Endothelial cell of umbilical vein (primary cell): ENCODE measurements around the gene ESRRB. TPM values are rescaled to one million over a fixed set of nuclear protein-coding genes. Genes with fewer than 3 reads are reported as not detected.

Experiments used
- BruUV-seq: library from RNA; stranded (reverse); fragments of 400-500 nt; replicated peaks from 2 replicates; lab custom pipeline; 2021; lab: Mats Ljungman, UMichigan
- CTCF ChIA-PET: fragments of 300-600, 350-600 bp; sonication (Branson Sonifier 250); formaldehyde crosslinking; loops from one replicate; lab custom pipeline; 2021; ENCODE audit warnings: antibody characterized with exemption, inconsistent platforms; lab: Charles Lee
- POLR2A ChIA-PET: fragments of 300-600, 350-600 bp; sonication (Branson Sonifier 250); formaldehyde crosslinking; loops from one replicate; lab custom pipeline; 2021; ENCODE audit warnings: antibody characterized with exemption, inconsistent platforms; lab: Charles Lee
- DNase-seq: peaks from one replicate; pipeline ENCODE4 v3.0.0-alpha.2; 2011; ENCODE audit warnings: low read depth, low spot score
- FAIRE-seq: peaks from 2 replicates; lab custom pipeline; 2011; peaks lifted over from hg19 to GRCh38; lab: Jason Lieb, UNC
- H2AFZ ChIP-seq: 2 replicates; pipeline ENCODE4 v1.6.0; 2012; ENCODE audit warnings: low read depth, low read length, control low read depth, inconsistent platforms
- H3K27ac ChIP-seq: 2 replicates; pipeline ENCODE4 v1.5.1; 2011; ENCODE audit warnings: low read depth, mild to moderate bottlenecking, control low read depth, low read length, moderate library complexity; ENCODE audit not compliant: insufficient read depth
- H3K27me3 ChIP-seq, 2 experiments: 2 replicates each; pipeline versions ENCODE4 v1.6.0 to v1.6.1; 2011; ENCODE audit warnings: low read length in 2 of 2, mixed read lengths in 1 of 2; ENCODE audit not compliant: control insufficient read depth in 2 of 2, insufficient read depth in 2 of 2
- H3K36me3 ChIP-seq, 2 experiments: 2 replicates in 1 of 2; 3 replicates in 1 of 2; pipeline ENCODE4 v1.5.1; 2011; ENCODE audit warnings: low read length in 2 of 2, mild to moderate bottlenecking in 1 of 2, moderate library complexity in 1 of 2; ENCODE audit not compliant: control insufficient read depth in 2 of 2, insufficient read depth in 2 of 2; ENCODE audit errors: extremely low read depth in 1 of 2
- H3K4me1 ChIP-seq: 3 replicates; pipeline ENCODE4 v1.5.1; 2011; ENCODE audit warnings: mild to moderate bottlenecking, low read length; ENCODE audit not compliant: control insufficient read depth, insufficient read depth; ENCODE audit errors: extremely low read depth
- H3K4me2 ChIP-seq: 2 replicates; pipeline ENCODE4 v1.6.1; 2011; ENCODE audit warnings: low read length, control low read depth, mixed read lengths; ENCODE audit not compliant: insufficient read depth
- H3K4me3 ChIP-seq, 3 experiments: fragments of 200-600 bp in 1 of 3; sonication (generic), shearing (Covaris generic) in 1 of 3; replicated peaks in 1 of 3; 2 replicates each; pipeline ENCODE4 v1.5.1; 2011 to 2016; ENCODE audit warnings: control low read depth in 3 of 3, low read length in 3 of 3, mild to moderate bottlenecking in 2 of 3, inconsistent platforms in 1 of 3, low read depth in 1 of 3, moderate library complexity in 1 of 3; ENCODE audit not compliant: insufficient read depth in 1 of 3
- H3K79me2 ChIP-seq: 2 replicates; pipeline ENCODE4 v1.6.0; 2012; ENCODE audit warnings: low read length, inconsistent platforms; ENCODE audit not compliant: control insufficient read depth, insufficient read depth
- H3K9ac ChIP-seq: replicated peaks from 2 replicates; pipeline ENCODE3; 2011; ENCODE audit warnings: low read length, control low read depth; ENCODE audit not compliant: insufficient read depth; ENCODE audit errors: extremely low read depth
- H3K9me1 ChIP-seq: replicated peaks from 3 replicates; pipeline ENCODE4 v1.6.0; 2011; ENCODE audit warnings: mild to moderate bottlenecking, low read length; ENCODE audit not compliant: control insufficient read depth, insufficient read depth; ENCODE audit errors: extremely low read depth
- H3K9me3 ChIP-seq: replicated peaks from 2 replicates; pipeline ENCODE4 v1.5.1; 2012; ENCODE audit warnings: low read length, inconsistent platforms; ENCODE audit not compliant: control insufficient read depth, insufficient read depth
- H4K20me1 ChIP-seq: replicated peaks from 2 replicates; pipeline ENCODE3; 2011; ENCODE audit warnings: mild to moderate bottlenecking, low read length; ENCODE audit not compliant: control insufficient read depth, insufficient read depth; ENCODE audit errors: extremely low read depth
- EZH2 ChIP-seq: IDR thresholded peaks from 2 replicates; pipeline ENCODE4 v1.6.1; 2012; ENCODE audit warnings: borderline replicate concordance, low read depth, mild to moderate bottlenecking, moderate library complexity, low read length, inconsistent platforms; ENCODE audit not compliant: severe bottlenecking
- FOS ChIP-seq: IDR thresholded peaks from 2 replicates; pipeline ENCODE4 v1.6.1; 2011; ENCODE audit warnings: mild to moderate bottlenecking, low read length, moderate library complexity, borderline replicate concordance; ENCODE audit not compliant: insufficient read depth
- GATA2 ChIP-seq: IDR thresholded peaks from 2 replicates; pipeline ENCODE4 v1.7.0; 2011; ENCODE audit warnings: low read depth, mild to moderate bottlenecking, moderate library complexity, mixed read lengths, low read length; ENCODE audit not compliant: insufficient read length, insufficient read depth
- JUN ChIP-seq: IDR thresholded peaks from 2 replicates; pipeline ENCODE4 v1.6.1; 2011; ENCODE audit warnings: borderline replicate concordance, low read depth; ENCODE audit not compliant: insufficient read length, insufficient read depth
- MYC ChIP-seq: IDR thresholded peaks from one replicate; pipeline ENCODE4 v1.6.1; 2011; ENCODE audit warnings: mild to moderate bottlenecking, low read depth, low read length
- POLR2A ChIP-seq: IDR thresholded peaks from 2 replicates; pipeline ENCODE4 v1.6.1; 2012; ENCODE audit warnings: low read depth, mild to moderate bottlenecking, control low read depth, low read length
- POLR2AphosphoS5 ChIP-seq: IDR thresholded peaks from 2 replicates; pipeline ENCODE4 v1.6.1; 2012; ENCODE audit warnings: low read depth, mild to moderate bottlenecking, control low read depth, low read length, moderate library complexity; ENCODE audit not compliant: insufficient read depth
- dilution Hi-C: fragments of 300-500 bp; cut with MboI; formaldehyde crosslinking; loops from one replicate; pipeline ENCODE4 v1.15.0; 2019; ENCODE audit warnings: low sequenced_read_pairs; ENCODE audit not compliant: extremely low pct_ligation_motif_present
- intact Hi-C: fragments of 100-400 bp; cut with micrococcal nuclease; formaldehyde crosslinking; loops from one replicate; pipeline ENCODE4 v1.10.0; 2022
- polyA plus RNA-seq, 4 experiments: library from polyadenylated mRNA; depleted of rRNA in 3 of 4; stranded (reverse) in 3 of 4; unstranded in 1 of 4; fragments of >200 nt; gene quantifications; 2 replicates each; pipeline versions ENCODE4 v1.2.1 to v1.2.3, GENCODE V29; 2011 to 2012; ENCODE audit warnings: missing spikeins in 1 of 4
- total RNA-seq: library from RNA; stranded (reverse); gene quantifications from 2 replicates; pipeline ENCODE4 v1.2.3, GENCODE V29; 2021
- TF ChIP-seq, protein P1 (sequence below): IDR thresholded peaks from 2 replicates; pipeline ENCODE4 v1.6.1; 2011; ENCODE audit not compliant: insufficient read depth, insufficient read length
- TF ChIP-seq, protein P2 (sequence below), 2 donors: IDR thresholded peaks; 1 replicate in 1 of 2; 2 replicates in 1 of 2; pipeline ENCODE4 v1.5.1; 2011; ENCODE audit warnings: low read length in 2 of 2, mild to moderate bottlenecking in 2 of 2, moderate library complexity in 2 of 2, control low read depth in 1 of 2, inconsistent platforms in 1 of 2, low read depth in 1 of 2; ENCODE audit not compliant: insufficient read depth in 1 of 2; ENCODE audit errors: extremely low read depth in 1 of 2

The ESRRB gene
- total and polyA plus RNA-seq, 2 donors (not counting 3 experiments of a cell fraction or from before 2014, with no cell fraction given), result not detected

DNA sequence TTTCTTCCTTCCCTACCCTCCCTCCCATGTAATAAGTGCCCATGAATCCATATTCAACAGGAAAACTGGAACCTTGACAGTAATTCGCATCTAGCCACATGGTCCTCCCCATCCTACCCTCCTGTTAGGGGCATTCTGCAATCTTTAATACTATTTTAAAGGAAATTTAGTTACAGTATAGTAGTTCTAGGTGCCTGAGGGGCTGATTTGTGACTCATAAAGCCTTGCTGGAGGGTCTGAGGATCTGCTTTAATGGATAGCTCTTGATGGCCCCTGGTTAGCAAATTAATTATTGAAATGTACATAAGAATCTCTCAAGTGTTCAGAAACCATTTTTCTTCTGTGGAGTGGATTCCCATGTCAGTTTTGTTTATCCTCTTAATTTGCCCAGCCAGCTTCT is 54.1 kb downstream of the ESRRB start:
- no peak overlapping the region for H3K27ac ChIP-seq
- no peaks in the 10 kb centered on the region for H3K9me3 ChIP-seq
- H3K4me2 ChIP-seq, result no peak overlapping the region
- H3K9me1 ChIP-seq, result no peaks in the 10 kb centered on the region
- dilution Hi-C loops, result no loop called here
- DNase-seq (no peak), FAIRE-seq (no peak)
- H3K79me2 ChIP-seq, result no peaks in the 10 kb centered on the region
- H3K27me3 ChIP-seq, result no peaks in the 10 kb centered on the region
- H2AFZ ChIP-seq, result no peak overlapping the region
- H4K20me1 ChIP-seq, result no peaks in the 10 kb centered on the region
- H3K9ac ChIP-seq, result no peak overlapping the region
- ChIA-PET CTCF (no interaction called here), POLR2A (no interaction called here)
- no peaks in the 10 kb centered on the region for H3K4me1 ChIP-seq
- no peak overlapping the region for H3K4me3 ChIP-seq
- intact Hi-C loops, result no loop called here
- no peaks in the 10 kb centered on the region for H3K36me3 ChIP-seq
- TF ChIP-seq EZH2 (no peak), JUN (no peak), POLR2A (no peak), FOS (no peak), MYC (no peak), POLR2AphosphoS5 (no peak), GATA2 (no peak)
- TF ChIP-seq, protein P1, sequence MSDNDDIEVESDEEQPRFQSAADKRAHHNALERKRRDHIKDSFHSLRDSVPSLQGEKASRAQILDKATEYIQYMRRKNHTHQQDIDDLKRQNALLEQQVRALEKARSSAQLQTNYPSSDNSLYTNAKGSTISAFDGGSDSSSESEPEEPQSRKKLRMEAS, result no peak
- TF ChIP-seq, protein P2, sequence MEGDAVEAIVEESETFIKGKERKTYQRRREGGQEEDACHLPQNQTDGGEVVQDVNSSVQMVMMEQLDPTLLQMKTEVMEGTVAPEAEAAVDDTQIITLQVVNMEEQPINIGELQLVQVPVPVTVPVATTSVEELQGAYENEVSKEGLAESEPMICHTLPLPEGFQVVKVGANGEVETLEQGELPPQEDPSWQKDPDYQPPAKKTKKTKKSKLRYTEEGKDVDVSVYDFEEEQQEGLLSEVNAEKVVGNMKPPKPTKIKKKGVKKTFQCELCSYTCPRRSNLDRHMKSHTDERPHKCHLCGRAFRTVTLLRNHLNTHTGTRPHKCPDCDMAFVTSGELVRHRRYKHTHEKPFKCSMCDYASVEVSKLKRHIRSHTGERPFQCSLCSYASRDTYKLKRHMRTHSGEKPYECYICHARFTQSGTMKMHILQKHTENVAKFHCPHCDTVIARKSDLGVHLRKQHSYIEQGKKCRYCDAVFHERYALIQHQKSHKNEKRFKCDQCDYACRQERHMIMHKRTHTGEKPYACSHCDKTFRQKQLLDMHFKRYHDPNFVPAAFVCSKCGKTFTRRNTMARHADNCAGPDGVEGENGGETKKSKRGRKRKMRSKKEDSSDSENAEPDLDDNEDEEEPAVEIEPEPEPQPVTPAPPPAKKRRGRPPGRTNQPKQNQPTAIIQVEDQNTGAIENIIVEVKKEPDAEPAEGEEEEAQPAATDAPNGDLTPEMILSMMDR (IDR thresholded peaks at IDR 0.05; ENCODE audit: extremely low read depth in 1 of 2, insufficient read depth in 1 of 2, low read depth in 1 of 2, low read length in 2 of 2), result no peak
- no TSS peak for BruUV-seq
